HCT116 (cell line): ENCODE measurements around the gene GRM5. TPM values are rescaled to one million over a fixed set of nuclear protein-coding genes. Genes with fewer than 3 reads are reported as not detected.

ENCODE experiments used
- ATAC-seq: fragments of 200-7000 bp; cut with Tn5 transposase; 2 replicates; pipeline ENCODE4 v1.9.1; 2020; ENCODE audit warnings: mild to moderate bottlenecking, moderate library complexity
- BruUV-seq: library from RNA; stranded (reverse); fragments of 400-500 nt; replicated peaks from 2 replicates; lab custom pipeline; 2021; lab: Mats Ljungman, UMichigan
- CTCF ChIA-PET: fragments of 300-600 bp; sonication (Branson Sonifier 250); formaldehyde crosslinking; loops from one replicate; lab custom pipeline; 2021; ENCODE audit warnings: antibody characterized with exemption; lab: Charles Lee
- POLR2A ChIA-PET: fragments of 300-600, 350-600 bp; sonication (Branson Sonifier 250); formaldehyde crosslinking; loops from one replicate; lab custom pipeline; 2021; ENCODE audit warnings: antibody characterized with exemption; lab: Charles Lee
- RAD21 ChIA-PET, 2 experiments: fragments of 300-600 bp; sonication (Branson Sonifier 250); formaldehyde crosslinking; loops; one replicate each; lab custom pipeline; 2023; ENCODE audit warnings: low total read pairs in 2 of 2; ENCODE audit not compliant: uncharacterized antibody in 2 of 2, unreplicated experiment in 2 of 2, low non-redundant PET in 1 of 2; lab: Charles Lee
- DNase-seq: peaks from one replicate; pipeline ENCODE4 v3.0.0-alpha.2; 2010; ENCODE audit warnings: low read depth, low spot score
- H2AFZ ChIP-seq: fragments of 200-600 bp; shearing (Covaris generic), sonication (generic); 2 replicates; pipeline ENCODE4 v1.6.1; 2017; ENCODE audit warnings: low read depth, mixed run types, mixed read lengths, antibody characterized with exemption, low read length; ENCODE audit not compliant: poor library complexity, severe bottlenecking
- H3K27ac ChIP-seq: 2 replicates; pipeline ENCODE4 v1.5.1; 2012; ENCODE audit warnings: low read depth, low read length
- H3K27me3 ChIP-seq: fragments of 200-600 bp; sonication (generic); 2 replicates; pipeline ENCODE4 v1.6.1; 2016; ENCODE audit warnings: mixed run types, low read length, mixed read lengths; ENCODE audit not compliant: insufficient read depth
- H3K36me3 ChIP-seq, 2 experiments: fragments of 200-500 bp in 1 of 2; fragments of 200-600 bp in 1 of 2; sonication (Bioruptor generic) in 1 of 2; sonication (generic) in 1 of 2; 2 replicates each; pipeline versions ENCODE4 v1.5.1 to v1.6.1; 2014 to 2016; ENCODE audit warnings: low read length in 2 of 2, inconsistent platforms in 1 of 2, mixed read lengths in 1 of 2, mixed run types in 1 of 2; ENCODE audit not compliant: insufficient read depth in 2 of 2, control insufficient read depth in 1 of 2
- H3K4me1 ChIP-seq, 2 experiments: fragments of 200-600 bp in 1 of 2; sonication (generic) in 1 of 2; 2 replicates each; pipeline versions ENCODE4 v1.5.1 to v1.6.1; 2012 to 2017; ENCODE audit warnings: low read length in 2 of 2, inconsistent platforms in 1 of 2, mild to moderate bottlenecking in 1 of 2, mixed read lengths in 1 of 2, mixed run types in 1 of 2, moderate library complexity in 1 of 2; ENCODE audit not compliant: insufficient read depth in 2 of 2, control insufficient read depth in 1 of 2
- H3K4me2 ChIP-seq: fragments of 200-600 bp; sonication (generic); 2 replicates; pipeline ENCODE4 v1.6.1; 2017; ENCODE audit warnings: mixed run types, low read length, mixed read lengths
- H3K4me3 ChIP-seq, 2 experiments: fragments of 200-600 bp in 1 of 2; sonication (generic) in 1 of 2; replicated peaks in 1 of 2; 2 replicates each; pipeline ENCODE4 v1.5.1; 2011 to 2016; ENCODE audit warnings: low read length in 2 of 2, control low read depth in 1 of 2, low read depth in 1 of 2, mild to moderate bottlenecking in 1 of 2, mixed read lengths in 1 of 2, mixed run types in 1 of 2
- H3K79me2 ChIP-seq: fragments of 200-600 bp; sonication (generic); 2 replicates; pipeline ENCODE4 v1.6.1; 2017; ENCODE audit warnings: mild to moderate bottlenecking, mixed run types, low read length, moderate library complexity, mixed read lengths; ENCODE audit not compliant: insufficient read depth
- H3K9ac ChIP-seq: fragments of 200-600 bp; sonication (generic); 2 replicates; pipeline ENCODE4 v1.6.1; 2016; ENCODE audit warnings: low read length, mixed read lengths
- H3K9me2 ChIP-seq: fragments of 200-600 bp; sonication (generic), shearing (Covaris generic); 2 replicates; pipeline ENCODE4 v1.6.1; 2017; ENCODE audit warnings: mixed run types, mild to moderate bottlenecking, moderate library complexity; ENCODE audit not compliant: insufficient read depth
- H3K9me3 ChIP-seq, 2 experiments: fragments of 200-500 bp in 1 of 2; fragments of 200-600 bp in 1 of 2; sonication (Bioruptor generic) in 1 of 2; sonication (generic) in 1 of 2; 2 replicates each; pipeline ENCODE4 v1.6.1; 2014 to 2017; ENCODE audit warnings: low read length in 2 of 2, mixed read lengths in 2 of 2, inconsistent platforms in 1 of 2, low read depth in 1 of 2, mild to moderate bottlenecking in 1 of 2, mixed run types in 1 of 2, moderate library complexity in 1 of 2; ENCODE audit not compliant: control insufficient read depth in 1 of 2, insufficient read depth in 1 of 2
- H4K20me1 ChIP-seq: fragments of 200-600 bp; sonication (generic), shearing (Covaris generic); 2 replicates; pipeline ENCODE4 v1.6.1; 2017; ENCODE audit warnings: mixed run types, mild to moderate bottlenecking, moderate library complexity; ENCODE audit not compliant: insufficient read depth
- CEBPB ChIP-seq: IDR thresholded peaks from 2 replicates; pipeline ENCODE4 v1.6.1; 2012; ENCODE audit warnings: low read depth
- CTCF ChIP-seq, 3 experiments: fragments of 200-600 bp in 1 of 3; sonication (generic) in 1 of 3; IDR thresholded peaks in 2 of 3; conservative IDR thresholded peaks in 1 of 3; 2 replicates each; pipeline ENCODE4 v1.5.1; 2012 to 2017; ENCODE audit warnings: low read depth in 2 of 3, low read length in 2 of 3, antibody characterized with exemption in 1 of 3, borderline replicate concordance in 1 of 3, control low read depth in 1 of 3, mild to moderate bottlenecking in 1 of 3, mixed read lengths in 1 of 3, mixed run types in 1 of 3, moderate library complexity in 1 of 3; ENCODE audit not compliant: insufficient read depth in 1 of 3
- ELF1 ChIP-seq: IDR thresholded peaks from 2 replicates; pipeline ENCODE4 v1.6.1; 2012; ENCODE audit warnings: low read depth, borderline replicate concordance
- FOSL1 ChIP-seq: IDR thresholded peaks from 2 replicates; pipeline ENCODE4 v1.6.1; 2012; ENCODE audit warnings: low read depth
- JUND ChIP-seq: IDR thresholded peaks from 2 replicates; pipeline ENCODE4 v1.6.1; 2012
- POLR2A ChIP-seq: IDR thresholded peaks from 2 replicates; pipeline ENCODE4 v1.7.0; 2011; ENCODE audit warnings: borderline replicate concordance; ENCODE audit not compliant: insufficient read depth, insufficient read length; ENCODE audit errors: extremely low read depth
- RAD21 ChIP-seq: IDR thresholded peaks from 2 replicates; pipeline ENCODE4 v1.6.1; 2012; ENCODE audit warnings: low read depth, mild to moderate bottlenecking
- SIN3A ChIP-seq: IDR thresholded peaks from 2 replicates; pipeline ENCODE4 v1.6.1; 2012; ENCODE audit warnings: low read depth
- SP1 ChIP-seq: IDR thresholded peaks from 2 replicates; pipeline ENCODE4 v1.6.1; 2012; ENCODE audit warnings: low read depth
- ZBTB33 ChIP-seq: IDR thresholded peaks from 2 replicates; pipeline ENCODE4 v1.6.1; 2011; ENCODE audit warnings: mild to moderate bottlenecking, low read length, moderate library complexity; ENCODE audit not compliant: insufficient replicate concordance; ENCODE audit errors: extremely low read depth
- ZFX ChIP-seq: fragments of 450-650 bp; IDR thresholded peaks from 2 replicates; pipeline ENCODE4 v1.6.1; 2017
- ZNF274 ChIP-seq: fragments of 200-500 bp; sonication (Bioruptor generic); IDR thresholded peaks from 2 replicates; pipeline ENCODE4 v1.6.1; 2014; ENCODE audit warnings: mild to moderate bottlenecking, low read depth, low read length, inconsistent platforms
- intact Hi-C: fragments of 100-400 bp; cut with micrococcal nuclease; formaldehyde crosslinking; loops from 2 replicates; pipeline ENCODE4 v1.10.0; 2022
- total RNA-seq: library from RNA; stranded (reverse); gene quantifications from one replicate; pipeline ENCODE4 v1.2.1, GENCODE V29; 2021; ENCODE audit not compliant: unreplicated experiment

The GRM5 gene
- total RNA-seq, 1 experiment from 2014 or later = not detected

- no peak overlapping the region for H3K9ac ChIP-seq
- RAD21 ChIA-PET = no interaction called here
- H4K20me1 ChIP-seq = no peaks in the 10 kb centered on the region
- BruUV-seq = no TSS peak
- DNase-seq (no peak), ATAC-seq (no peak)
- H3K79me2 ChIP-seq = no peaks in the 10 kb centered on the region
- H3K9me2 ChIP-seq = no peaks in the 10 kb centered on the region
- no peaks in the 10 kb centered on the region for H3K36me3 ChIP-seq
- POLR2A ChIA-PET = no interaction called here
- H3K9me3 ChIP-seq = no peaks in the 10 kb centered on the region
- H3K27me3 ChIP-seq = no peaks in the 10 kb centered on the region
- no peak overlapping the region for H3K4me3 ChIP-seq
- no peak overlapping the region for H2AFZ ChIP-seq
- H3K4me1 ChIP-seq = no peaks in the 10 kb centered on the region
- H3K27ac ChIP-seq = no peak overlapping the region
- no peak overlapping the region for H3K4me2 ChIP-seq
- CTCF ChIA-PET = no interaction called here
- intact Hi-C loops = no loop called here
- TF ChIP-seq ELF1 (no peak), FOSL1 (no peak)
Observed at GRCh38 chr11:88508759-88509581, 556.8 kb downstream of the GRM5 start.

- POLR2A ChIA-PET = no interaction called here
- DNase-seq (no peak), ATAC-seq (no peak)
- no peaks in the 10 kb centered on the region for H3K27me3 ChIP-seq
- H3K79me2 ChIP-seq = no peaks in the 10 kb centered on the region
- no peaks in the 10 kb centered on the region for H3K9me2 ChIP-seq
- H3K27ac ChIP-seq = no peak overlapping the region
- no peak overlapping the region for H3K4me2 ChIP-seq
- no TSS peak for BruUV-seq
- no peaks in the 10 kb centered on the region for H3K36me3 ChIP-seq
- H3K4me3 ChIP-seq = no peak overlapping the region
- RAD21 ChIA-PET = no interaction called here
- no peaks in the 10 kb centered on the region for H4K20me1 ChIP-seq
- intact Hi-C loops = no loop called here
- no peaks in the 10 kb centered on the region for H3K4me1 ChIP-seq
- H3K9ac ChIP-seq = no peak overlapping the region
- CTCF ChIA-PET = no interaction called here
- no peaks in the 10 kb centered on the region for H3K9me3 ChIP-seq
- H2AFZ ChIP-seq = no peak overlapping the region
- no peak for TF ChIP-seq CEBPB
- TF ChIP-seq FOSL1 = no peak
- no peak for TF ChIP-seq ZBTB33
- TF ChIP-seq CTCF (IDR thresholded peaks at IDR 0.05 in 2 of 3, conservative IDR thresholded peaks at IDR 0.05 in 1 of 3; ENCODE audit: borderline replicate concordance in 1 of 3, insufficient read depth in 1 of 3, low read depth in 2 of 3, low read length in 2 of 3) = no peak
- no peak for TF ChIP-seq ZNF274
- TF ChIP-seq POLR2A = no peak
- no peak for TF ChIP-seq SP1
- TF ChIP-seq RAD21 = no peak
- TF ChIP-seq ZFX = no peak
- no peak for TF ChIP-seq SIN3A
- TF ChIP-seq ELF1 = no peak
- no peak for TF ChIP-seq JUND
Observed at GRCh38 chr11:88508418-88508758, 557.4 kb downstream of the GRM5 start.
